Left ventricle myocardium inferior (tissue), 1 donor: ENCODE results near the gene E2F1. TPM values are rescaled to one million over a fixed set of nuclear protein-coding genes. Genes with fewer than 3 reads are reported as not detected.

Experiments
- DNase-seq: peaks from one replicate; pipeline ENCODE4 v3.0.0-alpha.2; 2020
- H3K27ac ChIP-seq: fragments of 200-600 bp; replicated peaks from 2 replicates; pipeline ENCODE4 v1.8.0; 2021
- H3K27me3 ChIP-seq: fragments of 200-600 bp; 2 replicates; pipeline ENCODE4 v1.8.0; 2021; ENCODE audit warnings: low read depth
- H3K36me3 ChIP-seq: fragments of 200-600 bp; 2 replicates; pipeline ENCODE4 v1.8.0; 2021
- H3K4me1 ChIP-seq: fragments of 200-600 bp; 2 replicates; pipeline ENCODE4 v1.8.0; 2021
- H3K4me3 ChIP-seq: fragments of 200-600 bp; 2 replicates; pipeline ENCODE4 v1.8.0; 2021; ENCODE audit warnings: mild to moderate bottlenecking, moderate library complexity
- H3K9me3 ChIP-seq: fragments of 200-600 bp; replicated peaks from 2 replicates; pipeline ENCODE4 v1.8.0; 2021
- intact Hi-C: fragments of 100-400 bp; cut with micrococcal nuclease; formaldehyde crosslinking; loops from one replicate; pipeline ENCODE4 v1.11.0; 2022
- long read RNA-seq: library from polyadenylated mRNA; unstranded; transcript quantifications from one replicate; pipeline ENCODE4 v2.0.0, GENCODE V29; 2021
- total RNA-seq: library from RNA; stranded (reverse); fragmentation: NEBNext Ultra II Directional; extraction: Animal tissue kit (Norgen Biotek cat#: 25700); gene quantifications from one replicate; pipeline ENCODE4 v1.2.1, GENCODE V29; 2021
- TF ChIP-seq, protein P1 (sequence below): fragments of 200-600 bp; IDR thresholded peaks from 2 replicates; pipeline ENCODE4 v1.8.0; 2021; ENCODE audit warnings: antibody characterized with exemption, mild to moderate bottlenecking, borderline replicate concordance
- donor health status: DM: no; HTN: yes; CAD: no; lungs with severe emphysema.

Gene E2F1, protein sequence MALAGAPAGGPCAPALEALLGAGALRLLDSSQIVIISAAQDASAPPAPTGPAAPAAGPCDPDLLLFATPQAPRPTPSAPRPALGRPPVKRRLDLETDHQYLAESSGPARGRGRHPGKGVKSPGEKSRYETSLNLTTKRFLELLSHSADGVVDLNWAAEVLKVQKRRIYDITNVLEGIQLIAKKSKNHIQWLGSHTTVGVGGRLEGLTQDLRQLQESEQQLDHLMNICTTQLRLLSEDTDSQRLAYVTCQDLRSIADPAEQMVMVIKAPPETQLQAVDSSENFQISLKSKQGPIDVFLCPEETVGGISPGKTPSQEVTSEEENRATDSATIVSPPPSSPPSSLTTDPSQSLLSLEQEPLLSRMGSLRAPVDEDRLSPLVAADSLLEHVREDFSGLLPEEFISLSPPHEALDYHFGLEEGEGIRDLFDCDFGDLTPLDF
- total RNA-seq: 1.2 TPM
- long read RNA-seq, partial matches to known transcripts: 0 of 3 reads
- long read RNA-seq, other reads (novel, unspliced or antisense): 0 of 3 reads

DNA sequence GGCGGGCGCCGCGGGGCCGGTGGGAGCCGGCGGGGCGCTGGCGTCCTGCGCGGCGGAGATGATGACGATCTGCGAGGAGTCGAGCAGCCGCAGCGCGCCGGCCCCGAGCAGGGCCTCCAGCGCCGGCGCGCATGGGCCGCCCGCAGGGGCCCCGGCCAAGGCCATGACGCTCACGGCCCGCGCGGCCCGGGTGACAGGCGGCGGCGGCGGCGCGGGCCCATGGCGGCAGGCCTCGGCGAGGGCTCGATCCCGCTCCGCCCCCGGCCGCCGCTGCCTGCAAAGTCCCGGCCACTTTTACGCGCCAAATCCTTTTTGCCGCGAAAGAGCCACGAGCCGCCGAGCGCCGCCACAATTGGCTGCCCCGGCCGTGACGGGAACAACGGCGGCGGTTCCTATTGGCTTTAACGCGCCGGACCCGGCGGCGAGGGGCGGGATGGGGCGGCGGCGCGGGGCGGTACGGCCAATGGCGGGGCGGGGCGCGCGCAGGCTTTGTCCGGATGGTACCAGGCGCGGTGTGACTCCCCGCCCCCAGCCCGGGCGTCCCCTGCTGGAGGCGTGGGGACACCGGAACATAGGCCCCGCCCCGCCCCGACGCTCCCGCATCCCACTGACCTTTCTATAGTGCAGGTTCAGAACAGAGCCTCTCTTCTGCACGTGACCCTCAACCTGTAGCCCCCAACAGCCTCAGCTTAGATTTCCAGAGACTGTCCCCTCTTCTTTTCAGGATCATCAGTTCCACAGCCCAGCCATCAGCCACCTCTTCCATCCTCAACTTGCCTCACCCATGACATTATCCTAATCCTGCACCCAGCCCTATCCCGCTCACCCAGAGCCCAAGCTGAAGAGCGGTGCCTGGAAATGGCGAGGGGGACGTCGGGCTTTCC is at the start of gene E2F1:
Gene E2F1, minus strand, starts transcription at position 286 of the 884 bp plus-strand sequence. Its CDS starts 121 bp downstream, at position 165.
- peak within 1 kb of the TSS; percentile 73 for H3K27ac ChIP-seq
- intact Hi-C loops: no loop called here

DNA sequence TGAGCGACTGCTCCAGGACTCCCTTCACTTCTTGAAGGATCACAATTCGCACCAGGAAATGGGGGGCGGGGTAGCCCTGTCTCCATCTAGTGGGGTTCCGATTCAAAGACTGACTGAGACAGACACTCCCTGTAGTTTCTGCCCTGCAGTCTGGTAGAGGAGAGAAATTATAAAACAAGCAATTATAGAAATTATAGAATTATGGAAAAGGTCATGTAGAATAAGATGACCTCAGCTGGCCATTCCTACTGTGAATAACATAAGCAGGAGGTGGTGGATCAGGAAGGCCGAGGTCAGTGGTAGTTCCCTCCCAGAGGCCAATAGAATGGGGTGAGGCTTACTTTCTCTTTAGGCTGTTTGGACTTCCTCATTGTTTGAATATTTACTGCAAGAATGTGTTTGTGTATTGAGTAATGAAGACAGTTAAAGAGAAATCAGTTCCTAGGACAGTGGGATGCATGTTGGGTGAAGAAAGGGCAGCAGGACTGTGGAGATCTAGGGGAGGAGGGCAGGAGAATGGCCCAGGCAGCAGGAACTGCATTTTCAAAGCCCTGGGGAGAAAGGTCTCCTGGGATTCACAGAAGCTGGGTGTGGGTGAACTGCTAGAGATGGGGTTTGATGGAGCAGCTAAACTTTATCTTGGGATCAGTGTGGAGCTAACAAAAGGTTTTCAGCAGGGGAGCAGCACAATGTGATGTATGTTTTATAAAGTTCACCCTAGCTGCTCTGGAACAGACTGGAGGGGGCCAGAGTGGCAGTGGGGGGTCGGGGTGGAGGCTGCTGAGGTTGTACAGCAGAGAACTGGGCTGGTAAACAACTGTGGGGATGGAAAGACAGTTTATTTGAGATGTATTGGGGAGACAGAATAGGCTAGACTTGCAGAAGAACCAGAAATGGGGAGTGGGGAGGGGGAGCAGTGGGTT is 47.7 kb upstream of the E2F1 start:
- peak; percentile 29 for DNase-seq
- Histone ChIP-seq H3K27me3 (no peaks in the 10 kb centered on the region), H3K27ac (peak overlapping the region; percentile 94), H3K9me3 (peaks cover 28% of the 10 kb centered on the region), H3K4me3 (peak overlapping the region; percentile 68), H3K4me1 (peaks cover 30% of the 10 kb centered on the region), H3K36me3 (peaks cover 16% of the 10 kb centered on the region)
- TF ChIP-seq, protein P1, sequence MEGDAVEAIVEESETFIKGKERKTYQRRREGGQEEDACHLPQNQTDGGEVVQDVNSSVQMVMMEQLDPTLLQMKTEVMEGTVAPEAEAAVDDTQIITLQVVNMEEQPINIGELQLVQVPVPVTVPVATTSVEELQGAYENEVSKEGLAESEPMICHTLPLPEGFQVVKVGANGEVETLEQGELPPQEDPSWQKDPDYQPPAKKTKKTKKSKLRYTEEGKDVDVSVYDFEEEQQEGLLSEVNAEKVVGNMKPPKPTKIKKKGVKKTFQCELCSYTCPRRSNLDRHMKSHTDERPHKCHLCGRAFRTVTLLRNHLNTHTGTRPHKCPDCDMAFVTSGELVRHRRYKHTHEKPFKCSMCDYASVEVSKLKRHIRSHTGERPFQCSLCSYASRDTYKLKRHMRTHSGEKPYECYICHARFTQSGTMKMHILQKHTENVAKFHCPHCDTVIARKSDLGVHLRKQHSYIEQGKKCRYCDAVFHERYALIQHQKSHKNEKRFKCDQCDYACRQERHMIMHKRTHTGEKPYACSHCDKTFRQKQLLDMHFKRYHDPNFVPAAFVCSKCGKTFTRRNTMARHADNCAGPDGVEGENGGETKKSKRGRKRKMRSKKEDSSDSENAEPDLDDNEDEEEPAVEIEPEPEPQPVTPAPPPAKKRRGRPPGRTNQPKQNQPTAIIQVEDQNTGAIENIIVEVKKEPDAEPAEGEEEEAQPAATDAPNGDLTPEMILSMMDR: no peak
- intact Hi-C loops: no loop called here

More for the DNA sequence above, at the start of gene E2F1:
- peak; percentile 97 for DNase-seq
- Histone ChIP-seq H3K27me3 (no peaks in the 10 kb centered on the region), H3K4me3 (peak within 1 kb of the TSS; percentile 60), H3K36me3 (no peaks in the 10 kb centered on the region), H3K9me3 (no peaks in the 10 kb centered on the region), H3K4me1 (peaks cover 30% of the 10 kb centered on the region)
- TF ChIP-seq, protein P1: peak; percentile 61

DNA sequence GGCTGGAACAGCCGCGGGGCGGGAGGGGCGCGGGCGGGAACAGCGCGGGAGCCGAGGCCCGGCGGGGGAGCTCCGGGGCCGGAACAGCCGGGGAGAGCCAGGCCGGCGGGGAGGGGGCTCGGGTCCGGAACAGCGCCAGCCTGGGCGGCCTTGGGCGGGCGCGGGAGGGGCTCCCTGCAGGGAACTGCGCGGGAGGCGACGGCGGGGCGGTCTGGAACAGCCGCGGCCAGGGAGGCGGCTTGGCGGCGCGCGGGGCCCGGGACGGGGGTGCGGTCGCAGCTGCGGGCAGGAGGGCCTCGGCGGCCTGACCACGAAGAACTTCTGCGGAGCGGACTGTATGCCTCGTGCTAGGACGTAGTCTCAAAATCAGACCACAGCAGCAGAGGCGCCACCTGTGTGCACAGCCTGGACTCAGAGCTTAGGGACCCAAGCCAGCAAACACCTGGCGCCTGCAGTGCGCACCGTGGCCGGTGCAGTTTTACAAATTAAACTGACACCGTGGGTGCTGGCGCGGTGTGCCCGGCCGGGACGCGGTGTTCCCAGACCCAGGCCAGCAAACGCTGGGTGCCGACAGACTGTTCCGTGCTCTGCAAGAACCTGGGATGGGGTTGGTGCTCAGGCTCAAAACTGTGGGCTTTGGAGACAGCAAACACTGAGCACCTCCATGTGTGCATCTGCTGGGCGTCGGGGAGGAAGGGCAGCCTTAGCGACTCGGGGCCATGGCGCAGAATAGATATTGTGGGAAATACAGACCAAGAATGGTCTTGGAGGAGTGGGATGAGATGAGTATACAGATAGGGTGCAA is 46.2 kb upstream of the E2F1 start:
- peak overlapping the region; percentile 94 for H3K27ac ChIP-seq
- H3K4me3 ChIP-seq: peak overlapping the region; percentile 68
- TF ChIP-seq, protein P1: no peak
- peaks cover 19% of the 10 kb centered on the region for H3K9me3 ChIP-seq
- H3K36me3 ChIP-seq: peaks cover 14% of the 10 kb centered on the region
- no peaks in the 10 kb centered on the region for H3K27me3 ChIP-seq
- peak; percentile 89 for DNase-seq
- intact Hi-C loops: no loop called here
- H3K4me1 ChIP-seq: peaks cover 30% of the 10 kb centered on the region

DNA sequence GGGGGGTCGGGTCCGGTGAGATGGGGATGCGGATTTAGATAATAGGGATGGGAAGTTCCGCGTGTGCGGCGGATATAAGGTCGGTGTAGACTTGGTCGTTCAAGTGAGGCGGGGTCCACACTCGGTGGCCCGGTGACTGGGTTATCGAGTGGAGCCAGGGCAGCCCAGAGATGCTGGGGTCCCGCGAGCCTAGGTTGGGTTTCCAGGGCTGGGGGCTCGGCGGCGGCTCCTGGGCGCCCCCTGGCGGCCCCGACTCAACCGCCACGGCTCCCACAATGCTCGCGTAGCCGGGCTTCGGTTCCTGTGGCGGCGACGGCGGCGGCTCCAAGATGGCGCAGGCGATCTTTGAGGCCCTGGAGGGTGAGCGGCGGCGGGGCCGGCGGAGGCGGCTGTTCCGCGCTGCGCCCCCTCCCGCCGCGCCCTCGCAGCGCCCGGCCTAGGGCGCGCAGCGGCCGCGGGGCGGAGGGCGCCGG is 45.5 kb upstream of the E2F1 start, which contains the start of gene ZNF341:
Gene ZNF341, plus strand, starts transcription at position 304 of the 473 bp plus-strand sequence. Its CDS starts 26 bp downstream, at position 330.
- peaks cover 30% of the 10 kb centered on the region for H3K4me1 ChIP-seq
- peak within 1 kb of the TSS; percentile 68 for H3K4me3 ChIP-seq
- peaks cover 13% of the 10 kb centered on the region for H3K9me3 ChIP-seq
- H3K27ac ChIP-seq: peak within 1 kb of the TSS; percentile 94
- peak; percentile 90 for DNase-seq
- intact Hi-C loops: no loop called here
- H3K36me3 ChIP-seq: peaks cover 8% of the 10 kb centered on the region
- TF ChIP-seq, protein P1: peak; percentile 91
- no peaks in the 10 kb centered on the region for H3K27me3 ChIP-seq
